Measurements from ENCODE around the gene EREG.

The EREG gene

DNA sequence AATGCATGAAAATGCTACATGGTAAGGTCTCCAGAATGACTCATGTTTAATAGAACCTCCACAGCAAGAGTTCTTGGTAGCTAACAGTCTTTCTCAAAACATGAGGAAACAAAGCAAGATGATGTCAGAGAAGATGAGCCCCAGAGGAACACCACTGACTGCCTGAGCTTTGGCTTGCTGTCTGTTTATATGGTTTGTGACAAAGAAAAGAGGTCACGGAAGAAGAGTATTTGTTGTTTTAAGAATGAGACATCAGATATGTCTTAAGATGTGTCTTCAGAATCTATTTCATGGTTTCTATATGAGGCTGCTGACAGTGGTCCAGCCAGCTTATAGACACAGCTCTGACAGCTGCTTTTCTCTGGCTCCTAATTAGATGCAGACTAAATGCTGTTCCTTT lies 61.2 kb downstream of the EREG start:
- DNase-seq (ENCODE audit: low read depth in 2 of 2) = no peak

DNA sequence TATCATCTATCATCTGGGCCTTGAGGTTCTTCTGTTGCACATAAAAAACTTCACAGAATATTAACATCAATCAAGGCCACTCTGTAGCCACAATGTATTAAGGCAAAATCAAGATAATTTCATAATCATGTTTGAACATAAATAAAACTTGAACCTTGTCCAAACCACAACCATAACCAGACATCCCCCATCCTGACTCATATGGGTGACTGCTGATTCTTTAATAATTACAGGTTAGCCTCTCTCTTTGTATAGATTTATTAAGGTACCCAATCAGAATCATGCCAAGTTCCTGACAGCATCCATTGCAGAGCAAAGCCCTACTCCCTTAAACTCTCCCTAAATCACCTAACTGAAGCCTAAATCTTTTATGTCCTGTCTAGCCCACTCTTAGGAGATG lies 63.3 kb downstream of the EREG start:
- no peak for DNase-seq (ENCODE audit: low read depth in 2 of 2)

DNA sequence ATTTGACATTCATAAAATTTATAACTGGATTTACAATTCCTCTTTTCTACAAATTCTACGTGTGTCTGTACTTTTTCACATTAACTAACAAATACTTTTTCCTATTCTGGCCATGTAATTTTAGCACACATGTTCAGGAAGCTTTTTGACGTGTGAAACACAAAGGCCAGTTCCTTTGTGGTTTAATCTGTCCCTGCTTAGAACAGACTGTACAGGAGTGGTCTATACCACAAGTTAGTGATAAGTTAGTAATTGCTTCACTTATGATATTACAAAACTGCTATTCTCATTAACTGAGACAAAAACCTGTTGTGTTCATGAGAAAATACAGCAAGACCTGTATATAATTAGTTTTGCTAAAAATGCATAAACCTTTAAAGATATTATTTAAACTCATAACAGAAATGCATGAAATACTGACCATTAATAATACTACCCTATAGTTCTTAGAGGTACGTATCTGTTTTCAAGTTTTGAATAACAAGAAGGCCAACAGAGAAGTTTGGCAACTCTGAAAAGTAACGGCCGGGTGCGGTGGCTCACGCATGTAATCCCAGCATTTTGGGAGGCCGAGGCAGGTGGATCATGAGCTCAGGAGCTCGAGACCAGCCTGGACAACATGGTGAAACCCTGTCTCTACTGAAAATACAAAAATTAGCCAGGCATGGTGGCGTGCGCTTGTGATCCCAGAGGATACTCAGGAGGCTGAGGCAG lies 66.3 kb downstream of the EREG start:
- DNase-seq (ENCODE audit: low read depth in 2 of 2) = no peak

DNA sequence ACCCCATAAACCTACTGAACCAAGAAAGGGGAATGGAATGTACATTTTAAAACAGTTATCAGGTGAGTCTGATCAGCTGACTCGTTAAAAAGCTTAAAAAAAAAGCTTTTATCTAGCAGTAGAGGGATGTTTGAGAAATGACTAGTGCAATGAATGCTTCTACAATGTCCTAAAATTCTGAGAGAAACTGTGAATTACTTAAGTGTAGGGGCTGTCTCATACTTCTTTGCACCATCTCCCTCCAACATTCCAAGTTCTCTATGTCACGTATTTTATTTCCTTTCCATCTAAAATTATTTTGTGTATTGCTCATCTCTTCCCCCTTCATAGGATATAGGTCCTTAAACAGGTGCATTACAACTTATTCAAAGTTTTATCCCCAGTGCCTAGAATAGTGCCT lies 68.1 kb downstream of the EREG start:
- no peak for DNase-seq (ENCODE audit: low read depth in 2 of 2)

DNA sequence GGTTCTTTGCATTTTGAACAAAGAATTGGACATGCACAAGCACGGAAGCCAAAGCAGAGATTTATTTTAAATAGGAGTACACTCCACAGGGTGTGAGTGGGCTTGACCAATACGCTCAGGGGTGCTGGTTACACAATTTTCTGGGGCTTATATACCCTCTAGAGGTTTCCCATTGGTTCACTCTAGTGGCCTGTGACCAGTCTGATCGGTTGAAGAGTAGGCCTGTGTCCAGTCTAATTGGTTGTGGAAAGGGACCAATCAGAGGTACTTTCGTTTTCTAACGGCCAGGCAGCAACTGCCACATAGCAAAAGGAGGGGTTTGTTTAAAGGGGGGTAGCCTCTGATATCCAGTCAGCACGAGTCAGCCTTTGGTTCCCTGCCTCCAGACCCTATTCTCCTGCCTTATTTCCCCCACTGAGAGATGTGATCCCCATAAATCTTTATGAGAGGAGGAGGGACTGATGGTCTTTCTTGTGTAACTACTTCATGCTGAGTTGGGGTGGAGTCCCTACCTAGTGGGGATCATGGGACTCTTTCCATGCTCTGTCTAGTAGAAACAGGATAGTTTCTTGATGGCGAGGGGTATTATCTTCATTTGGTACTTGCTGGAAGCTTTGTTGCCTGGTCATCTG lies 68.7 kb downstream of the EREG start:
- DNase-seq (ENCODE audit: low read depth in 2 of 2) = no peak

DNA sequence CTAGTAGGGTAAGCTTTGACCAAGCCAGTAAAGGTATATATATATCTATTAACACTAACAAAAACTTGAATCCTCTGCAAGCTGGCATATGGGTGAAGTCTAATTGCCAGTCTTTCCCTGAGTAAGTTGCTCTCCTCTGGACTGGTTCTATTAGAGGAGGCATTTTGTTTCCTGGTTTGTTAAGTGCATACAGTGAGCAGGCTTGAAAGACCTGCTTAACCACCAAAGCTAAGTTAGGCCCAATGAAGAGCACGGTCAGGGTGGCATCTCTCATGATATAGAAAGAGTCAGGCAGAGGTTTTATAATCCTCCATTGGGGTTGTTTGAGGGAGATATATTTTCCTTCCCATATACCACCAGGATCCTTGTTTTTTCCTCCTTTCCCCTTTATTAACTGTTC lies 70.4 kb downstream of the EREG start:
- DNase-seq (ENCODE audit: low read depth in 2 of 2) = no peak

DNA sequence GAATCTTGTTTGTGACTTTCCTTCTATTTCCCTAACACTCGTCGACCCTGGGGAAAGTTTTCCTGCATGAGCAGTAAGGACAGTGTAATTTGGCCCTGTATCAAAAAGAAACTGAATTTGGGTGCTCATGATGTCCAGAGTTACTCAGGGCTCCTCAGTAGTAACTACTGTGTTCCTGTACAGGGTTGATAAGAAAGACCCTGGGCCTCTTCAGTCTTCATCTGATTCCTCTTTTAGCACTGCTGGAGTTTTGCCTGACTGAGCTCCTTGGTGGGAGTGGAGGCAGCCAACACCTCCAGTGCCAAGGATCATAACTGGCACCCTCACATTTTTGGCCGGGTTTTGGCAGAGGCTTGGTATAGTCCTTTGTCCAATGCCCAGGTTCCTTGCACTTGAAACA lies 72.9 kb downstream of the EREG start:
- no peak for DNase-seq (ENCODE audit: low read depth in 2 of 2)

Data from stimulated activated CD4-positive, alpha-beta T cell treated with anti-CD3 and anti-CD28 coated beads, Interleukin-12 subunit alpha, Interleukin-12 subunit beta, amount 100 ng/mL, for 24 hours (primary cell).